Kidney (tissue), 14 donors: ENCODE measurements around the gene AKAP6. TPM values are rescaled to one million over a fixed set of nuclear protein-coding genes. Genes with fewer than 3 reads are reported as not detected.
A peak's percentile ranks its signal among the peaks of the same experiment; 100 is the strongest.

Experiments
- DNase-seq, 5 donors: peaks; one replicate each; pipeline ENCODE4 v3.0.0-alpha.2; 2013 to 2020
- FAIRE-seq: peaks from 2 replicates; lab custom pipeline; 2012; peaks lifted over from hg19 to GRCh38; lab: Jason Lieb, UNC
- H3K27ac ChIP-seq, 2 donors: one replicate each; pipeline ENCODE4 v1.7.0; 2013; ENCODE audit warnings: low read depth in 2 of 2, low read length in 2 of 2, inconsistent platforms in 1 of 2
- H3K27me3 ChIP-seq: one replicate; pipeline ENCODE4 v1.7.1; 2013; ENCODE audit warnings: low read length, inconsistent platforms; ENCODE audit not compliant: control insufficient read depth, insufficient read depth
- H3K36me3 ChIP-seq, 3 donors: one replicate each; pipeline versions ENCODE4 v1.7.0 to v1.7.1; 2013; ENCODE audit warnings: low read length in 3 of 3, control low read depth in 1 of 3, inconsistent platforms in 1 of 3; ENCODE audit not compliant: insufficient read depth in 3 of 3, control insufficient read depth in 2 of 3
- H3K4me1 ChIP-seq, 3 donors: one replicate each; pipeline versions ENCODE4 v1.7.0 to v1.7.1; 2013; ENCODE audit warnings: low read length in 3 of 3, inconsistent platforms in 1 of 3, low read depth in 1 of 3; ENCODE audit not compliant: control insufficient read depth in 2 of 3, insufficient read depth in 2 of 3
- H3K4me3 ChIP-seq, 3 donors: one replicate each; pipeline versions ENCODE4 v1.7.0 to v1.8.1; 2013; ENCODE audit warnings: low read length in 3 of 3, control low read depth in 1 of 3, inconsistent platforms in 1 of 3
- H3K9ac ChIP-seq, 3 donors: one replicate each; pipeline versions ENCODE4 v1.7.0 to v1.7.1; 2013; ENCODE audit warnings: low read length in 3 of 3, control low read depth in 1 of 3, inconsistent platforms in 1 of 3
- H3K9me3 ChIP-seq, 3 donors: one replicate each; pipeline versions ENCODE4 v1.7.0 to v1.7.1; 2013; ENCODE audit warnings: low read length in 3 of 3, control low read depth in 1 of 3, inconsistent platforms in 1 of 3; ENCODE audit not compliant: control insufficient read depth in 2 of 3, insufficient read depth in 1 of 3
- CTCF ChIP-seq: IDR thresholded peaks from 3 replicates; pipeline ENCODE4 v1.5.1; 2012; ENCODE audit warnings: mild to moderate bottlenecking, moderate library complexity, borderline replicate concordance; ENCODE audit not compliant: insufficient read depth; ENCODE audit errors: extremely low read depth
- intact Hi-C: fragments of 100-400 bp; cut with DNase I; formaldehyde crosslinking; loops from one replicate; pipeline ENCODE4 v1.11.1; 2022
- polyA plus RNA-seq: library from polyadenylated mRNA; stranded (reverse); fragments of 350-450 nt; fragmentation: Illumina TruSeq; extraction: RNeasy Lipid Tissue Mini Kit (QIAGEN cat#74804); gene quantifications from one replicate; pipeline ENCODE4 v1.2.3, GENCODE V29; 2014; ENCODE audit warnings: low read depth, low replicate concordance; ENCODE audit not compliant: insufficient read depth
- total RNA-seq: library from RNA; stranded (reverse); fragmentation: NEBNext Ultra II Directional; extraction: Animal tissue kit (Norgen Biotek cat#: 25700); gene quantifications from one replicate; pipeline ENCODE4 v1.2.1, GENCODE V29; 2021
- donor health status: control.
- donor health status: control.
- donor health status: control.
- donor health status: control.
- donor health status: control.
- donor health status: DM: yes; HTN: yes; CAD: no.
- donor health status: Normal renal cell carcinoma (clear cell type).

The AKAP6 gene
- total and polyA plus RNA-seq, 2 donors from 2014 or later, result 0.92 to 10.5 TPM

- FAIRE-seq, result no peak
- Histone ChIP-seq H3K4me1 (peaks cover 0 to 7% (median 2%) of the 10 kb centered on the region in 3 donors), H3K9ac (no peak overlapping the region), H3K27ac (no peak overlapping the region), H3K9me3 (no peaks in the 10 kb centered on the region), H3K36me3 (no peaks in the 10 kb centered on the region), H3K4me3 (no peak overlapping the region), H3K27me3 (no peaks in the 10 kb centered on the region)
- TF ChIP-seq CTCF, result no peak
- intact Hi-C loops, result no loop called here
- peak in 1 of 5 donors; percentile 11 for DNase-seq
Observed at GRCh38 chr14:32413967-32414640, 85.0 kb downstream of the AKAP6 start.

GRCh38 chr14:32414808-32415255, 85.7 kb downstream of the AKAP6 start:
- Histone ChIP-seq H3K27ac (no peak overlapping the region), H3K4me1 (peaks cover 0 to 7% (median 2%) of the 10 kb centered on the region in 3 donors), H3K9ac (no peak overlapping the region), H3K4me3 (no peak overlapping the region), H3K9me3 (no peaks in the 10 kb centered on the region), H3K36me3 (no peaks in the 10 kb centered on the region), H3K27me3 (no peaks in the 10 kb centered on the region)
- DNase-seq (no peak), FAIRE-seq (no peak)
- intact Hi-C loops, result no loop called here
- TF ChIP-seq CTCF, result no peak

GRCh38 chr14:32417956-32418552, 89.0 kb downstream of the AKAP6 start:
- H3K27me3 ChIP-seq, result no peaks in the 10 kb centered on the region
- no peak overlapping the region for H3K9ac ChIP-seq
- no peaks in the 10 kb centered on the region for H3K36me3 ChIP-seq
- no peak for TF ChIP-seq CTCF
- intact Hi-C loops, result no loop called here
- no peaks in the 10 kb centered on the region for H3K9me3 ChIP-seq
- peaks cover 0 to 7% (median 0%) of the 10 kb centered on the region in 3 donors for H3K4me1 ChIP-seq
- DNase-seq (peak in 3 of 5 donors; percentile 12 to 73 (median 30)), FAIRE-seq (peak; percentile 45)
- no peak overlapping the region for H3K27ac ChIP-seq
- no peak overlapping the region for H3K4me3 ChIP-seq
